ENCODE data around the gene SDK1. TPM values are rescaled to one million over a fixed set of nuclear protein-coding genes. Genes with fewer than 3 reads are reported as not detected.

The SDK1 gene
- total RNA-seq, 2 donors from 2014 or later: 19.8 to 32.4 TPM

DNA sequence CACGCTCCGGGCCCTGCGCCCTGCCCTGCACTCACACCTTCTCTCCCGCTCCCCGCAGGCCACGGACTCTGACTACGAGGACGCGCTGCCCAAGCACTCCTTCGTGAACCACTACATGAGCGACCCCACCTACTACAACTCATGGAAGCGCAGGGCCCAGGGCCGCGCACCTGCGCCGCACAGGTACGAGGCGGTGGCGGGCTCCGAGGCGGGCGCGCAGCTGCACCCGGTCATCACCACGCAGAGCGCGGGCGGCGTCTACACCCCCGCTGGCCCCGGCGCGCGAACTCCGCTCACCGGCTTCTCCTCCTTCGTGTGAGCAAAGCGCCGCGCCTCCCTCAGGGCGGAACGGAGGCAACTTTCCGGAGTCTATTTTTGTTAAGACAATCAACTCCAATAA is 964.0 kb downstream of the SDK1 start:
- Histone ChIP-seq H3K4me3 (no peak overlapping the region), H3K27me3 (no peaks in the 10 kb centered on the region), H3K36me3 (replicated peaks in 1 of 2; ENCODE audit: insufficient read depth in 1 of 2, low read depth in 2 of 2) (no peaks in the 10 kb centered on the region), H3K4me1 (no peaks in the 10 kb centered on the region), H3K9me3 (no peaks in the 10 kb centered on the region), H3K27ac (no peak overlapping the region)
- ATAC-seq (no peak), DNase-seq (no peak)
- WGBS, 2 donors: 58 to 77% methylated on average over 43 of the region's 43 CpGs
- TF ChIP-seq POLR2A (IDR thresholded peaks at IDR 0.05): no peak
- TF ChIP-seq, protein P1, sequence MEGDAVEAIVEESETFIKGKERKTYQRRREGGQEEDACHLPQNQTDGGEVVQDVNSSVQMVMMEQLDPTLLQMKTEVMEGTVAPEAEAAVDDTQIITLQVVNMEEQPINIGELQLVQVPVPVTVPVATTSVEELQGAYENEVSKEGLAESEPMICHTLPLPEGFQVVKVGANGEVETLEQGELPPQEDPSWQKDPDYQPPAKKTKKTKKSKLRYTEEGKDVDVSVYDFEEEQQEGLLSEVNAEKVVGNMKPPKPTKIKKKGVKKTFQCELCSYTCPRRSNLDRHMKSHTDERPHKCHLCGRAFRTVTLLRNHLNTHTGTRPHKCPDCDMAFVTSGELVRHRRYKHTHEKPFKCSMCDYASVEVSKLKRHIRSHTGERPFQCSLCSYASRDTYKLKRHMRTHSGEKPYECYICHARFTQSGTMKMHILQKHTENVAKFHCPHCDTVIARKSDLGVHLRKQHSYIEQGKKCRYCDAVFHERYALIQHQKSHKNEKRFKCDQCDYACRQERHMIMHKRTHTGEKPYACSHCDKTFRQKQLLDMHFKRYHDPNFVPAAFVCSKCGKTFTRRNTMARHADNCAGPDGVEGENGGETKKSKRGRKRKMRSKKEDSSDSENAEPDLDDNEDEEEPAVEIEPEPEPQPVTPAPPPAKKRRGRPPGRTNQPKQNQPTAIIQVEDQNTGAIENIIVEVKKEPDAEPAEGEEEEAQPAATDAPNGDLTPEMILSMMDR (IDR thresholded peaks at IDR 0.05): no peak
- intact Hi-C loops (cut with DNase I): no loop called here

DNA sequence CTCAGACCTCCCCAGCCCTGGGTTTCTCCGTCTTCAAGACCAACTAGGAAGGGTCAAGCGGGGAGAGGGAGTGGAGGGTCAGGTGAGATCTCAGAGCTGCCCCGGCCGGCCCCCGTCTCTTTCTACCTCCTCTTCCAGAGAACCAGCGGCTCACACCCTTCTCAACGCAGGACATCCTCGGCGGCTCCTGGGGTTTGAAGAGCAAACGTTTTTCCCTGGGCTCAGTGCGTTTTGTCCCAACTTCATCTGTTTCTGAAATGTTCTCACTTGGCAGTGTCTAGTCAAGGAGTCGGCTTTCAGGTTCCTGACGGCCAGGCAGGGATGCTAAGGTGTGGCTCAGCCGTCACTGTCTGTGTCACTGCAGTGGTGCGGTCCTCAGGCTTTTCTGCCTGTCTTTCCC is 964.6 kb downstream of the SDK1 start:
- Histone ChIP-seq H3K36me3 (replicated peaks in 1 of 2; ENCODE audit: insufficient read depth in 1 of 2, low read depth in 2 of 2) (no peaks in the 10 kb centered on the region), H3K27ac (no peak overlapping the region), H3K4me3 (no peak overlapping the region), H3K27me3 (no peaks in the 10 kb centered on the region), H3K4me1 (no peaks in the 10 kb centered on the region), H3K9me3 (no peaks in the 10 kb centered on the region)
- 75 to 85% methylated on average over 15 of the region's 15 CpGs for WGBS, 2 donors
- DNase-seq (no peak), ATAC-seq (no peak)
- intact Hi-C loops (cut with DNase I): no loop called here
- TF ChIP-seq, protein P1 (IDR thresholded peaks at IDR 0.05): no peak
- TF ChIP-seq POLR2A (IDR thresholded peaks at IDR 0.05): no peak

DNA sequence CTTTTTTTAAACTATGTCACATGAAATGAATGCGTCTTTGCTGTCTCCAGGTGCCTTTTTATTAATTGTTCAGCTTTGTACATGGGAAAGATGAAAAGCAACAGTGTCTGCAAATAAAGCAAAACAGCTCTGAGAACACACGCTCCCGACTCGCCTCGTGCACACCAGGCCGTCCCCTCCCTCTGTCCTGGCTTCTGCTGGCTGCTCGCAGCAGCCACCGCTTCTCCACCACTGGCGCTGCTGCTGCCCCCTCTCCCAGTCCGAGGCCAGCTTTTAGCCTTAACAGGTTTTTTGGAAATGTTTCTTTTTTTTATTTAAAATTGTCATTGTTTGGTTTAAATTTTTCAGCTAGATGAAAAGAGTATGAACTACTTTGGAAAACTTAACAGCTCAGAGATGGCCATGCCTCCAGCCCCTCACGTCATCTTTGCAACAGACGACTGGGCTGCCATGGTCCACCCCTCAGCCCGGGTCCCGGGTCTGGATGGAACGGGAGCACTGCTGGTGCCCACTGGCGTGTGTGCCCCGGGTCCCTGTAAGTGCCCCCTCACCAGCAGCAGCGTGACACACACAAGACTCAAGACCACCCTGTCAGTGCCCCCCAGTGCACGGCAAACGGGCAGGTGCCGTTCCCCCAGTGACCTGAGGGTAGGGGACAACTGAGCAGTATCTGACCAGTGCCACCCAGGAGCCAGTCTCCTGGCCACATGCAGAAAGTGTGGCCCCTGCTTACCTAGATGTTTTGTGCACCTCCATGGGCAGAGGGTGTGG is 965.4 kb downstream of the SDK1 start:
- Histone ChIP-seq H3K27me3 (no peaks in the 10 kb centered on the region), H3K36me3 (replicated peaks in 1 of 2; ENCODE audit: insufficient read depth in 1 of 2, low read depth in 2 of 2) (no peaks in the 10 kb centered on the region), H3K4me1 (no peaks in the 10 kb centered on the region), H3K4me3 (no peak overlapping the region), H3K27ac (no peak overlapping the region), H3K9me3 (no peaks in the 10 kb centered on the region)
- DNase-seq (no peak), ATAC-seq (no peak)
- 90% methylated on average over 20 to 21 of the region's 21 CpGs for WGBS, 2 donors
- intact Hi-C loops (cut with DNase I): no loop called here
- no peak for TF ChIP-seq POLR2A (IDR thresholded peaks at IDR 0.05)
- TF ChIP-seq, protein P1 (IDR thresholded peaks at IDR 0.05): no peak

- TF ChIP-seq, protein P1 (IDR thresholded peaks at IDR 0.05): no peak
- Histone ChIP-seq H3K27me3 (no peaks in the 10 kb centered on the region), H3K36me3 (replicated peaks in 1 of 2; ENCODE audit: insufficient read depth in 1 of 2, low read depth in 2 of 2) (no peaks in the 10 kb centered on the region), H3K4me1 (no peaks in the 10 kb centered on the region), H3K9me3 (no peaks in the 10 kb centered on the region), H3K4me3 (no peak overlapping the region), H3K27ac (no peak overlapping the region)
- WGBS, 2 donors: 79 to 85% methylated on average over 21 of the region's 21 CpGs
- intact Hi-C loops (cut with DNase I): no loop called here
- ATAC-seq: no peak
- DNase-seq: no peak
Measured at GRCh38 chr7:4267341-4268039, 966.4 kb downstream of the SDK1 start.

Data from body of pancreas (tissue), 4 donors.